ENCODE data around the gene CCDC9.
"Not testable (repeated sequence)": the region's sequence is repeated elsewhere in the genome, so short reads cannot be mapped to it uniquely, and the experiment has no call there.

Gene CCDC9

GRCh38 chr19:47261946-47262793, 5.8 kb downstream of the CCDC9 start:
- not testable (repeated sequence) for DNase-seq (ENCODE audit: low read depth in 2 of 2)

- no peak for DNase-seq (ENCODE audit: low read depth in 2 of 2)
Observed at GRCh38 chr19:47264629-47265028, 8.3 kb downstream of the CCDC9 start.

GRCh38 chr19:47266401-47266941, 10.1 kb downstream of the CCDC9 start:
- no peak for DNase-seq (ENCODE audit: low read depth in 2 of 2)

GRCh38 chr19:47267350-47267759, 11.0 kb downstream of the CCDC9 start:
- no peak for DNase-seq (ENCODE audit: low read depth in 2 of 2)

- DNase-seq (ENCODE audit: low read depth in 2 of 2), result no peak
Observed at GRCh38 chr19:47268028-47268427, 11.7 kb downstream of the CCDC9 start.

GRCh38 chr19:47269596-47269995, 13.3 kb downstream of the CCDC9 start:
- DNase-seq (ENCODE audit: low read depth in 2 of 2), result no peak

GRCh38 chr19:47270408-47270807, 14.1 kb downstream of the CCDC9 start:
- no peak for DNase-seq (ENCODE audit: low read depth in 2 of 2)

- DNase-seq (ENCODE audit: low read depth in 2 of 2), result no peak
Observed at GRCh38 chr19:47271949-47272348, 15.6 kb downstream of the CCDC9 start.

GRCh38 chr19:47272448-47273312, 16.4 kb downstream of the CCDC9 start:
- peak in 1 of 2 donors; percentile 37 for DNase-seq (ENCODE audit: low read depth in 2 of 2)

- peak; percentile 78 to 79 for DNase-seq (ENCODE audit: low read depth in 2 of 2)
Observed at GRCh38 chr19:47273313-47274070, 17.2 kb downstream of the CCDC9 start.

GRCh38 chr19:47274071-47274890, 18.0 kb downstream of the CCDC9 start, which contains the start of gene INAFM1:
TSS of gene INAFM1 (plus strand) at chr19:47274885. CDS start at chr19:47274920, 35 bp downstream.
- peak; percentile 100 for DNase-seq (ENCODE audit: low read depth in 2 of 2)

GRCh38 chr19:47274891-47275761, 18.8 kb downstream of the CCDC9 start:
- no peak for DNase-seq (ENCODE audit: low read depth in 2 of 2)

- DNase-seq (ENCODE audit: low read depth in 2 of 2), result no peak
Observed at GRCh38 chr19:47275791-47276461, 19.6 kb downstream of the CCDC9 start.

GRCh38 chr19:47276513-47276912, 20.2 kb downstream of the CCDC9 start:
- not testable (repeated sequence) for DNase-seq (ENCODE audit: low read depth in 2 of 2)

- DNase-seq (ENCODE audit: low read depth in 2 of 2), result peak in 1 of 2 donors; percentile 35
Observed at GRCh38 chr19:47280183-47280797, 24.0 kb downstream of the CCDC9 start.

GRCh38 chr19:47283405-47284059, 27.2 kb downstream of the CCDC9 start:
- DNase-seq (ENCODE audit: low read depth in 2 of 2), result no peak

- no peak for DNase-seq (ENCODE audit: low read depth in 2 of 2)
Observed at GRCh38 chr19:47284324-47284899, 28.1 kb downstream of the CCDC9 start.

GRCh38 chr19:47296036-47296435, 39.7 kb downstream of the CCDC9 start:
- peak; percentile 43 to 58 for DNase-seq (ENCODE audit: low read depth in 2 of 2)

Data from stimulated activated CD4-positive, alpha-beta T cell treated with anti-CD3 and anti-CD28 coated beads, Interleukin-1b, Interleukin-23, amount 100 ng/mL, for 1 hour (primary cell).